HL-60/S4 treated with retinoic acid at 250 ng/mL for 4 days and 3 days (cell line): ENCODE data around the gene ARPP19.
"Not testable (repeated sequence)": the region's sequence is repeated elsewhere in the genome, so short reads cannot be mapped to it uniquely, and the experiment has no call there.

ENCODE experiments used
- in situ Hi-C: fragments of 300-500 bp; cut with MboI; formaldehyde crosslinking; loops from 2 replicates; pipeline ENCODE4 v1.7.0; 2022; ENCODE audit warnings: low sequenced_read_pairs

ARPP19 gene

GRCh38 chr15:52515343-52515742 is 53.5 kb downstream of the ARPP19 start:
- in situ Hi-C loops = no loop called here

DNA sequence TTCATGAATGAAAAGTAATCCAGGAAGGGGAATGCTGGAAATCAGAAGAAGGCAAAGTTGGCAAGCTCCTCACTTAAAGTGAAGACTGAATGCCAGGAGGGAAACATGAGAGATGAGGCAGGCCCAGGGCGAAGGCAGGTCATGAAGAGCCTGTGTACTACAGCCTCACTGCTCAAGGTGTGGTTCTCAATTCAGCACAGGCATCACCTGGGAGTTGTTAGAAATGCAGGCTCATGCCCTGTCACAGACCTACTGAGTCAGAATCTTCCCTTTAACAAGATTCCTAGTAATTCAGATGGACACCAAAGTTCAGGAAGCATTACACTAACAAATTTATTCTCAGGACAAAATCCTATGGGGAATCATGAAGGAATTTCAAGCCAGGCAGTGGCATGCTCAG is 54.3 kb downstream of the ARPP19 start:
- in situ Hi-C loops = no loop called here

DNA sequence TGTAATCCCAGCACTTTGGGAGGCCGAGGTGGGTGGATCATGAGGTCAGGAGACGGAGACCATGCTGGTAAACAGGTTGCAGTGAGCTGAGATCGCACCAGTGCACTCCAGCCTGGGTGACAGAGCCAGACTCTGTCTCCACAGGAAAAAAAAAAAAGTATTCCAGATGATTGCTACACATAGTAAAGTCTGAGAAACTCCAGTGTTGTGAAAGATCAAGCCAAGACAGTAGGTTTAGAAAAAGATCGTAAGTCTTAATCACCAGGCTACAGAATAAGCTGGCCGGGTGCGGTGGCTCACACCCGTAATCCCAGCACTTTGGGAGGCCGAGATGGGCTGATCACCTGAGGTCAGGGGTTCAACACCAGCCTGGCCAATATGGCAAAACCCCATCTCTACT is 56.0 kb downstream of the ARPP19 start:
- in situ Hi-C loops = not testable (repeated sequence)

- in situ Hi-C loops = no loop called here
Measured at GRCh38 chr15:52511084-52511483, 57.7 kb downstream of the ARPP19 start.

DNA sequence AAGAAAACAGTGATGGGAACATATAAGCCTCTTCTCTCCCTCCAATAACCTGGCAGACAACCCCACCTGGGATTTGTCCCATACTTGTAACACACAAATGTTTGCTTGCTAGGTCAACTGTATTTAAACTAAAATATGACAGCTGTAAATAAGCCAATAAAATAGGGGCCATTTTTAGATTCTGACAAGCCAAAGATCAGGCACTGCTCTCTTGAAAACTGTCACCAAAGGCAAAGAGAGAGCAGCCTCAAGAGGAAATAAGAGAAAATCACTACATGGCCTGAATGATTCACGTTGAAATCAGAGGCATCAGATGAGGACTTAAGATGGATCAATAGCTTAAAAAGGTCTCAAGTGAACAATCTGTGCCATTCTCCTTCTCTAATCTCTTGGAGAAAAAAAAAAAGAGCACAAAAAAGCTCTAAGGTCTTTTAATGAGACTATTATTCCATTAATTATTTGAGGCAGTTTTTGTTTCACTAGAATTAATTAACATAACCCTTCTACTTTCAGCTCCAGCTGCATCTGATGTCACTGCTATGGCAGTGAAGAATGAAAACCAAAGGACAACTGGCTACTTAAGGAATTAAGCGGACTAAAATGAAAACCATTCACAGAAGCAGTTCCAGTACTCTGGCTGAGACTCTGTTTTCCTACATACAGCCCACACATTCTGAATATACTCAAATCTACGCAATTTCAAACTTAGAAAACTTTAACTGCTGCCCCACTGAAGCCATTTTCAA is 59.2 kb downstream of the ARPP19 start:
- in situ Hi-C loops = no loop called here

- in situ Hi-C loops = no loop called here
Measured at GRCh38 chr15:52506549-52506948, 62.3 kb downstream of the ARPP19 start.

GRCh38 chr15:52505151-52505550 is 63.7 kb downstream of the ARPP19 start:
- in situ Hi-C loops = no loop called here

GRCh38 chr15:52503788-52504496 is 64.9 kb downstream of the ARPP19 start:
- in situ Hi-C loops = no loop called here

DNA sequence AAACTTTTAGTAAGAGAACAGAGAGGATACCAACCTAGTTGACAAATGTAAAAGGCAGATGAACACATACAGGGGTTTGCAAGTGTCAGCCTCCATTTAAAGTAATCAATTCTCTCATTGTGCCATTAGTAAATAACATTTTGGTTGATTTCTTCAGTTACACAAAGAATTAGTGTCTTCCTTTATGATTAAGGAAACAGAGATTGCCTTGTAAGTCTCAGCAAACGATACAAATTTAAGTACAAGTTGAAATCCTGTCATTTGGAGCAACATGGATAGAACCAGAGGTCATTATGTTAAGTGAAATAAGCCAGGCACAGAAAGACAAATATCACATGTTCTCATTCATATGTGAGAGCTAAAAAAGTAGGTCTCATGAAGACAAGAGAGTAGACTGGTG is 66.2 kb downstream of the ARPP19 start:
- in situ Hi-C loops = no loop called here

DNA sequence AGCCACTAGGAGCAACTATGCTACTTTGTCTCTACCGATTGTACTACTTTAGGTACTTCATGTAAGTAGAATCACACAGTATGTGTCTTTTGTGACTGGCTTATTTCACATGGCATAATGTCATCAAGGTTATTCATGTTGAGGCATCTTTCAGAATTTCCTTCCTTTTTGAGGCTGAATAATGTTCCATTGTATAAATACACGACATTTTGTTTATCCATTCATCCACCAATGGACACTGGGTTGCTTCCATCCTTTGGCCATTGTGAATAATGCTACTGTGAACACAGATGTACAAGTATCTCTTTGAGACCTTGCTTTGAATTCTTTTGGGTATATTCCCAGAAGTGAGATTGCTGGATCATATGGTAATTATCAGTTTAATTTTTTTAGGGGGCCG is 69.3 kb downstream of the ARPP19 start:
- in situ Hi-C loops = no loop called here

- in situ Hi-C loops = no loop called here
Measured at GRCh38 chr15:52498706-52499105, 70.1 kb downstream of the ARPP19 start.
